DND-41 (cell line): ENCODE data around the gene SMARCC2.

Experiments used
- ATAC-seq: fragments of 200-7000 bp; cut with Tn5 transposase; 3 replicates; pipeline ENCODE4 v1.9.1; 2021; ENCODE audit warnings: low read depth; ENCODE audit not compliant: insufficient read depth
- DNase-seq: peaks from one replicate; pipeline ENCODE4 v3.0.0-alpha.2; 2020
- H2AFZ ChIP-seq: 2 replicates; pipeline ENCODE4 v1.6.0; 2012; ENCODE audit warnings: low read depth, low read length
- H3K27ac ChIP-seq: 2 replicates; pipeline ENCODE4 v1.5.1; 2012; ENCODE audit warnings: low read length, inconsistent platforms
- H3K27me3 ChIP-seq: fragments of 200-600 bp; sonication (generic); 2 replicates; pipeline ENCODE4 v1.6.0; 2012; ENCODE audit warnings: low read length, mild to moderate bottlenecking, inconsistent platforms; ENCODE audit not compliant: insufficient read depth, poor library complexity
- H3K36me3 ChIP-seq: 2 replicates; pipeline ENCODE4 v1.5.1; 2012; ENCODE audit warnings: low read length, inconsistent platforms; ENCODE audit not compliant: insufficient read depth
- H3K4me1 ChIP-seq: 2 replicates; pipeline ENCODE4 v1.5.1; 2012; ENCODE audit warnings: mild to moderate bottlenecking, low read length; ENCODE audit not compliant: insufficient read depth
- H3K4me2 ChIP-seq: 2 replicates; pipeline ENCODE4 v1.6.0; 2012; ENCODE audit warnings: mild to moderate bottlenecking, moderate library complexity, low read length, inconsistent platforms; ENCODE audit not compliant: insufficient read depth
- H3K4me3 ChIP-seq, 2 experiments: fragments of 200-600 bp in 1 of 2; shearing (Covaris generic) in 1 of 2; 2 replicates each; pipeline ENCODE4 v1.5.1; 2012 to 2016; ENCODE audit warnings: inconsistent platforms in 2 of 2, low read length in 2 of 2, mild to moderate bottlenecking in 2 of 2, low read depth in 1 of 2, moderate library complexity in 1 of 2
- H3K79me2 ChIP-seq: 2 replicates; pipeline ENCODE4 v1.6.0; 2012; ENCODE audit warnings: low read length, inconsistent platforms; ENCODE audit not compliant: insufficient read depth
- H3K9ac ChIP-seq: 2 replicates; pipeline ENCODE4 v1.6.0; 2012; ENCODE audit warnings: low read depth, mild to moderate bottlenecking, inconsistent platforms, low read length, moderate library complexity
- H3K9me3 ChIP-seq: 2 replicates; pipeline ENCODE4 v1.5.1; 2012; ENCODE audit warnings: low read length, moderate library complexity, mild to moderate bottlenecking, inconsistent platforms; ENCODE audit not compliant: insufficient read depth, severe bottlenecking
- H4K20me1 ChIP-seq: 2 replicates; pipeline ENCODE4 v1.6.0; 2012; ENCODE audit warnings: low read length; ENCODE audit not compliant: insufficient read depth
- EZH2 ChIP-seq: IDR thresholded peaks from 3 replicates; pipeline ENCODE4 v1.6.1; 2012; ENCODE audit warnings: borderline replicate concordance, low read depth, mild to moderate bottlenecking, moderate library complexity, low read length, inconsistent platforms; ENCODE audit not compliant: severe bottlenecking
- TF ChIP-seq, protein P1 (sequence below): IDR thresholded peaks from 2 replicates; pipeline ENCODE4 v1.5.1; 2012; ENCODE audit warnings: borderline replicate concordance, low read length, moderate library complexity, mild to moderate bottlenecking; ENCODE audit not compliant: poor library complexity, severe bottlenecking; ENCODE audit errors: extremely low read depth

The SMARCC2 gene

DNA sequence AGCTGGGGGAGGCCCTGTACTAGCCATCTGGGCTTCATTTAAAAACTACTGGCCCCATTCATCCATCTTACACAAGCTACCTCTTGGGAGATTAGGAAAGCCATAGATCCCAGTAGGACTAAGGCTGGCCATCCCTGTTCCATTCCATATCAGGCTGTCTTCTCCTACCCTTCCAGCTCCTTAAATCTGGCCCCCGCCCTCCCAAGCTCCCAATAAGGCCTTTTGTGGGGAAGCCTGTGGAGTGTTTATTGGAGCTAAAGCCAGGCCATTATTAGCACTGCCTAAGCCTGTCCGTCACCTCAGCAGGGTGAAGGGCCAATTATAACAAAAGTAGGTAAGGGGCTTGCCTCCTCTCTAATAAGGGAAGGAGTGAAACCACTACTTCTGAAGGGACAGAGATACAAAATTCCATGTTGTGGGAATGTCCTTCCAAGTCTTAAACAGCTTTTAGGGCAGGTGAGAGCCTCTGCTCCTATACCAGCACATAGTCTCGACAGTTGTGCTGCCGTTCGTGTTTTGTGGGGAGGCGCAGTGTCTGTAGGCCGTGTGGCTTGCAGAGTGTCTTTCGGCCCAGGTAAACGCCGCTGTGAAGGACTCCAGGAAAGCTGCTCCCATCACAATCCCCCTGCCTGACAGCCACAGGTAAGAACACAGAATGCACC, 27.5 kb downstream of the SMARCC2 start:
- Histone ChIP-seq H3K9ac (peak overlapping the region; percentile 89; the same call in 1 of the 2 replicates), H2AFZ (no peak overlapping the region), H3K4me3 (0 out of 4 replicates have a peak overlapping the region, but pooled peaks of 1 of the 2 experiments have one; percentile 69), H4K20me1 (peaks cover 13% of the 10 kb centered on the region), H3K27me3 (no peaks in the 10 kb centered on the region), H3K36me3 (peaks cover 72% of the 10 kb centered on the region), H3K27ac (no peak overlapping the region; the same call in 1 of the 2 replicates), H3K79me2 (peaks cover 54% of the 10 kb centered on the region), H3K4me2 (peak overlapping the region; percentile 78; the same call in 1 of the 2 replicates), H3K4me1 (peaks cover 46% of the 10 kb centered on the region), H3K9me3 (no peaks in the 10 kb centered on the region)
- ATAC-seq (no peak), DNase-seq (no peak)
- TF ChIP-seq EZH2 = no peak

DNA sequence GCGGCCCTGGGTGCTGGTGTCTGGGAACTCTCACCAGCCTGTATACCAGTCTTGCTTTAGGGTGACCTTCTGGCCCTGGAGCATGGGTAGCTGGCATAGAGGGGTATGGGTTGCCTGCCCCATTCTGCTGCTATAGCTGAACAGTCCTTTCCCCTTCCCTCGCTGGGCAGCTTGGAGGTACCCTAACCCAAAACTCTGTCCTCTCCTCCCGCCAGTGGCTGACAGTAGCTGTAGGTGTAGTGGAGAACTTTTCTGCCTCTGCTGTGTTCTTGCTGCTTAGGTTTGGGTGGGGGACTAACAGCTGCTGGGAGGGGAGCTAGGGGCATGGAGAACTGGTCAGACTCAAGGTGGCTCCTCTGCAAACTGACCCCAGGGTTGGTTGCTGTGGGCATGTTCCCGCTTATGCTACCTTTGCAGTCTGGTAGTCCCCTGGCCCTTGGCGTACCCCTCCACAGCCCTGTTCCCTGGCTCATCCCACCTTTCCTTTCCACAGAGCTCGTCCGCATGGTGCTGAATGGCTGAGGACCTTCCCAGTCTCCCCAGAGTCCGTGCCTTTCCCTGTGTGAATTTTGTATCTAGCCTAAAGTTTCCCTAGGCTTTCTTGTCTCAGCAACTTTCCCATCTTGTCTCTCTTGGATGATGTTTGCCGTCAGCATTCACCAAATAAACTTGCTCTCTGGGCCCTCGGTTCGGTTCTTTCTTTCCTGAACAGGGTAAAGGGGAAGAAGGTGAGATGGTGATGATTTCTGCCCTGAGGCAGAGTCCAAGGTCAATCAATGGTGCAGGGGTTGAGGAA, 28.2 kb downstream of the SMARCC2 start:
- Histone ChIP-seq H3K79me2 (peaks cover 55% of the 10 kb centered on the region), H3K4me3 (peak overlapping the region in 1 of 2 experiments; percentile 69; a peak in 2 of 4 replicates), H3K36me3 (peaks cover 67% of the 10 kb centered on the region), H4K20me1 (peaks cover 13% of the 10 kb centered on the region), H3K9me3 (no peaks in the 10 kb centered on the region), H3K27ac (peak overlapping the region; percentile 58), H3K27me3 (no peaks in the 10 kb centered on the region), H3K4me2 (peak overlapping the region; percentile 78), H3K4me1 (peaks cover 48% of the 10 kb centered on the region), H3K9ac (peak overlapping the region; percentile 89; the same call in 1 of the 2 replicates), H2AFZ (no peak overlapping the region)
- TF ChIP-seq, protein P1, sequence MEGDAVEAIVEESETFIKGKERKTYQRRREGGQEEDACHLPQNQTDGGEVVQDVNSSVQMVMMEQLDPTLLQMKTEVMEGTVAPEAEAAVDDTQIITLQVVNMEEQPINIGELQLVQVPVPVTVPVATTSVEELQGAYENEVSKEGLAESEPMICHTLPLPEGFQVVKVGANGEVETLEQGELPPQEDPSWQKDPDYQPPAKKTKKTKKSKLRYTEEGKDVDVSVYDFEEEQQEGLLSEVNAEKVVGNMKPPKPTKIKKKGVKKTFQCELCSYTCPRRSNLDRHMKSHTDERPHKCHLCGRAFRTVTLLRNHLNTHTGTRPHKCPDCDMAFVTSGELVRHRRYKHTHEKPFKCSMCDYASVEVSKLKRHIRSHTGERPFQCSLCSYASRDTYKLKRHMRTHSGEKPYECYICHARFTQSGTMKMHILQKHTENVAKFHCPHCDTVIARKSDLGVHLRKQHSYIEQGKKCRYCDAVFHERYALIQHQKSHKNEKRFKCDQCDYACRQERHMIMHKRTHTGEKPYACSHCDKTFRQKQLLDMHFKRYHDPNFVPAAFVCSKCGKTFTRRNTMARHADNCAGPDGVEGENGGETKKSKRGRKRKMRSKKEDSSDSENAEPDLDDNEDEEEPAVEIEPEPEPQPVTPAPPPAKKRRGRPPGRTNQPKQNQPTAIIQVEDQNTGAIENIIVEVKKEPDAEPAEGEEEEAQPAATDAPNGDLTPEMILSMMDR = no peak
- no peak for TF ChIP-seq EZH2
- no peak for DNase-seq
- ATAC-seq = no peak

DNA sequence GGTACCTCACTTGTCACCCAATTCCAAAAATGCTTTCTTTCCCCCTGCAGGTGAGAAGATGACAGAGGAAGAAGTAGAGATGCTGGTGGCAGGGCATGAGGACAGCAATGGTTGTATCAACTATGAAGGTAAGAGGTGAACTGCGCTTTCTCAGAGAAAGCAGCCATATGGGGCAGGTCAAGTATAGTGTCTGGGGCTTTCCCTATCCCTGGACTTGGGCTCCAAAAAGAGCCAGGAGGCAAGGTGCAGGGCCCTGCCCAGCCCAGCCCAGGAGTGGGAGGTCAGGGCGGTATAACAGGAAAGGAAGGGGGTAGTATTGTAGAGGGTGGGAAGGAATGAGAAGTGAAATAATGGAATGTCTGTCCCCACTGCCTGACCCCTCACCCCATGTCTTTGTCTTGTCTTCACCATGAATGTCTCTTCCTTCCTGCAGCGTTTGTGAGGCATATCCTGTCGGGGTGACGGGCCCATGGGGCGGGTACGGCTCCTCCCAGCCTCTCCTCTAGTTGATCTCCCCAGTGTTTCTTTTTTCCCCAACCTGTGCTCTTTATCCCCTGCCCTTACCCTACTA, 29.0 kb downstream of the SMARCC2 start:
- Histone ChIP-seq H3K36me3 (peaks cover 67% of the 10 kb centered on the region), H3K9ac (peak overlapping the region; percentile 89), H2AFZ (no peak overlapping the region)

More for the DNA sequence above, 29.0 kb downstream of the SMARCC2 start:
- no peaks in the 10 kb centered on the region for H3K27me3 ChIP-seq
- H3K4me1 ChIP-seq = peaks cover 53% of the 10 kb centered on the region
- no peak; the same call in 2 of the 3 replicates for ATAC-seq
- peak overlapping the region; percentile 78 for H3K4me2 ChIP-seq
- peaks cover 13% of the 10 kb centered on the region for H4K20me1 ChIP-seq
- H3K4me3 ChIP-seq = peak overlapping the region in 1 of 2 experiments; percentile 69; a peak in 2 of 4 replicates
- no peaks in the 10 kb centered on the region for H3K9me3 ChIP-seq
- H3K79me2 ChIP-seq = peaks cover 58% of the 10 kb centered on the region
- H3K27ac ChIP-seq = peak overlapping the region; percentile 89
- TF ChIP-seq EZH2 = no peak
- TF ChIP-seq, protein P1 = peak; percentile 1
- DNase-seq = peak; percentile 49
